GM12891 (cell line): ENCODE results near the gene SELENOT.
A peak's percentile ranks its signal among the peaks of the same experiment; 100 is the strongest.

Experiments used
- DNase-seq: peaks from one replicate; pipeline ENCODE4 v3.0.0; 2011; ENCODE audit warnings: low spot score; ENCODE audit not compliant: insufficient read length
- FAIRE-seq: peaks from 2 replicates; lab custom pipeline; 2011; peaks lifted over from hg19 to GRCh38; lab: Jason Lieb, UNC
- PAX5 ChIP-seq: IDR thresholded peaks from 2 replicates; pipeline ENCODE4 v1.6.1; 2011; ENCODE audit warnings: low read length, moderate library complexity, mild to moderate bottlenecking; ENCODE audit not compliant: insufficient read depth, severe bottlenecking
- POLR2A ChIP-seq: IDR thresholded peaks from 2 replicates; pipeline ENCODE4 v1.6.1; 2011; ENCODE audit warnings: low read depth, low read length, control low read depth
- POLR2AphosphoS5 ChIP-seq: IDR thresholded peaks from 2 replicates; pipeline ENCODE4 v1.6.1; 2011; ENCODE audit warnings: low read depth, low read length, control low read depth
- POU2F2 ChIP-seq: IDR thresholded peaks from 2 replicates; pipeline ENCODE4 v1.6.1; 2011; ENCODE audit warnings: low read depth, mild to moderate bottlenecking, control low read depth, low read length, moderate library complexity
- SPI1 ChIP-seq: IDR thresholded peaks from 2 replicates; pipeline ENCODE4 v1.6.1; 2011; ENCODE audit warnings: low read depth, low read length, control low read depth
- TAF1 ChIP-seq: IDR thresholded peaks from 2 replicates; pipeline ENCODE4 v1.6.1; 2011; ENCODE audit warnings: low read depth, low read length, control low read depth

The SELENOT gene

DNA sequence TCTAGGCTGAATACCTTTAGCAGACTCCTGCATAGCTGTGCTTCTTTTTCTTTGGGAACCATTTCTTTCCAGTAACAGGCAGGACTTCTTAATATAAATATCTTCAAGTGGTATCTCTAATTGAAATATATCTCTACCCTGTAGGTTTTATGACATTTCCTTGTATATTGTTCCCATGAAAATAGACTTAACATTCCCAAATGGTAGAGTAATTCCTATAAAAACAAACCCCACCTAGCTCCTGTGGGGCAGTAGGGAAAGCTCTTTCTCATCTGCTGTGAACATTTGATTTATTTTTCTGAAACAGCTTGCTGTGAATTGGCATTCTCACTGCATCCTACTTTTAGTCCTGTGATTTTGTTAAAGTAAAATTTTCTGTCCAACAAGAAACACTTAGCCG, 20.8 kb downstream of the SELENOT start:
- no peak for FAIRE-seq

GRCh38 chr3:150626148-150626930, 23.2 kb downstream of the SELENOT start:
- DNase-seq (no peak), FAIRE-seq (no peak)
- TF ChIP-seq POLR2A = no peak
- TF ChIP-seq POU2F2 = no peak

More for the DNA sequence above, 20.8 kb downstream of the SELENOT start:
- TF ChIP-seq POLR2A (no peak), POU2F2 (no peak), POLR2AphosphoS5 (no peak), TAF1 (no peak), SPI1 (no peak), PAX5 (no peak)
- no peak for DNase-seq

- TF ChIP-seq SPI1 = no peak
- no peak for TF ChIP-seq POU2F2
- TF ChIP-seq POLR2A = no peak
- no peak for TF ChIP-seq POLR2AphosphoS5
- no peak for TF ChIP-seq TAF1
- TF ChIP-seq PAX5 = no peak
- no peak for DNase-seq
- FAIRE-seq = no peak
These were observed 24.4 kb downstream of the SELENOT start for GRCh38 chr3:150627557-150627956.

GRCh38 chr3:150631515-150632221, 28.5 kb downstream of the SELENOT start:
- DNase-seq (no peak), FAIRE-seq (no peak)
- TF ChIP-seq POLR2AphosphoS5 = peak; percentile 53; the same call in 1 of the 2 replicates
- TF ChIP-seq TAF1 = no peak
- TF ChIP-seq POU2F2 = no peak
- TF ChIP-seq SPI1 = no peak
- TF ChIP-seq POLR2A = peak; percentile 9; the same call in 1 of the 2 replicates
- no peak for TF ChIP-seq PAX5

DNA sequence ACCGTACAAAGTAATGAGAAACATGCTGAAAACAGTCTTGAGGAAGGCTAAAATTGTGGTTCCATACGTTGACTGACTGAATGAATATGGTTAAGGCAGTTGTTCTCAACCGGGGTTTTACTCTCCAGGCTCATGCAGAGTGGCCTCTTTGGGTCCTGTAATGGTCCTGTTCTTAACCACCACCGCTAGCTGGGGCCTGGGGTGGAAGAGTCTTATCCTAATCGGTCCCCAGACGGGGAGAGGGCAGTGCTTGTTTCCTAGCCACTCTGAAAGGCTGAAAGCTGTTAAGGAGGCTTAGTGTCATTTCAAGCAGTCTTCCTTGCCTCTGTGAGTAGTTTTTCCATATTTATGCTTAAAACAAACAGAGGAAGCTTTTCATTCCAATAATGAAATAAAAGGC, 32.0 kb downstream of the SELENOT start:
- no peak for FAIRE-seq
- TF ChIP-seq TAF1 = no peak
- TF ChIP-seq SPI1 = no peak
- TF ChIP-seq POLR2A = no peak
- no peak for TF ChIP-seq PAX5
- no peak for TF ChIP-seq POLR2AphosphoS5
- TF ChIP-seq POU2F2 = no peak
- DNase-seq = no peak

DNA sequence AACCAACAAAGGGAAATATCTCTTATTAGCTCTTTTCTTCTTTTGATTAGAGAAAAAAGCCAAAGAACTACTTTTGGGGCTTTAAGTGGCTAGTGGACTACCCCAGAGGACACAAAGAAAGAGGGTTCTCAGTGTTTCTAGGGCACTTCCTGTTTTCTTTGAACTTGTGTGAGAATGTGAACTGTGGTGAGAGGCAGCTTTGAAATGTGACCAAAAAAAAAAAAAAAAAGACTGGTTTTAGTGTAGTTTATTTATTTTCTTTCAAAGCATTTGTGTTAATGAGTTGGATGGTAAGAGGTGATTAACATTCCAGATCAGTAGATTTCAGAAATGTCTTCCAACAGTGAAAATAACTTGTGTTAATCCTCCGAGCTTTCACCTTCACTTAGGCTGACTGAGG, 32.4 kb downstream of the SELENOT start:
- TF ChIP-seq POLR2A (no peak), POU2F2 (no peak), POLR2AphosphoS5 (no peak), PAX5 (no peak), SPI1 (peak; percentile 96)
- DNase-seq = peak; percentile 8
- FAIRE-seq = no peak

- FAIRE-seq (no peak), DNase-seq (no peak)
- TF ChIP-seq PAX5 = no peak
- TF ChIP-seq POLR2AphosphoS5 = no peak
- no peak for TF ChIP-seq SPI1
- TF ChIP-seq TAF1 = no peak
- no peak for TF ChIP-seq POU2F2
- TF ChIP-seq POLR2A = no peak
These were observed 33.1 kb downstream of the SELENOT start for GRCh38 chr3:150636258-150636657.

DNA sequence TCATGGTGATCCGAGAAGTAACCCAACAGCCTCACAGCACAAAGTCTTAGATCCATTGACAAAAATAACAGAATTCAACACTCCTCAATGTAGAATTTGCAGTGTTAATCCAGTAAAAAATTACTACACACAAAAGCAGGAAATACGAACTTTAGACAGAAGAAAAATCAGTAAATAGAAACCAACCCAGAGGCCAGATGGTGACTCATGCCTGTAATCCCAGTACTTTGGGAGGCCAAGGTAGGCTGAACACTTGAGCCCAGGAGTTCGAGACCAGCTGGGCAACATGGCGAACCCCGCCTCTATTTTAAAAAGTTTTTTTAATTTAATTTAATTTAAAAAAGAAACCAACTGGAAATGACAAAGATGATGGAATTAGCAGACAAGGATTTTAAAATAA, 36.1 kb downstream of the SELENOT start:
- TF ChIP-seq POLR2AphosphoS5 (no peak), PAX5 (no peak), TAF1 (no peak), SPI1 (no peak), POLR2A (no peak), POU2F2 (no peak)
- FAIRE-seq (no peak), DNase-seq (no peak)

DNA sequence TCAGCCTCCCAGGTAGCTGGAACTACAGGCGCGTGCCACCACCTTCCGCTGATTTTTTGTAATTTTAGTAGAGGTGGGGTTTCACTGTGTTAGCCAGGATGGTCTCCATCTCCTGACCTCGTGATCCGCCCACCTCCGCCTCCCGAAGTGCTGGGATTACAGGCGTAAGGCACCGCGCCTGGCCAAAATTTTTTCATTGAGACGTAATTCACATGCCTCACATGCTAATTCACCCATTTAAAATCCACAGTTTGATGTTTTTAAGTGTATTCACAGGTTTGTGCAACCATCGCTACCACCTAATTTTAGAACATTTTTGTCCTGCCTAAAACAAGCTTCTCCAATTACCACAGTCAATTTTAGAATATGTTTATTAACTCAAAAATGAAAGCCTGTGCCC, 37.1 kb downstream of the SELENOT start:
- TF ChIP-seq TAF1 = no peak
- TF ChIP-seq SPI1 = no peak
- TF ChIP-seq POLR2AphosphoS5 = no peak
- TF ChIP-seq POLR2A = no peak
- FAIRE-seq (no peak), DNase-seq (no peak)
